Activated CD8-positive, alpha-beta T cell treated with anti-CD3 and anti-CD28 coated beads, Interleukin-2, amount 10 ng/mL, durations not matched to agents 7 days and 5 days (primary cell): ENCODE data around the gene BDP1. TPM values are rescaled to one million over a fixed set of nuclear protein-coding genes. Genes with fewer than 3 reads are reported as not detected.
"Not testable (repeated sequence)": the region's sequence is repeated elsewhere in the genome, so short reads cannot be mapped to it uniquely, and the experiment has no call there.

Experiments
- ATAC-seq: fragments of 150-1000 bp; cut with Tn5 transposase; one replicate; pipeline ENCODE4 v1.10.0; 2021; ENCODE audit warnings: moderate library complexity
- CTCF ChIA-PET: fragments of 350-600 bp; sonication (Branson Sonifier 250); formaldehyde crosslinking; loops from one replicate; lab custom pipeline; 2021; ENCODE audit warnings: antibody characterized with exemption; lab: Charles Lee
- POLR2A ChIA-PET: fragments of 350-600 bp; sonication (Branson Sonifier 250); formaldehyde crosslinking; loops from one replicate; lab custom pipeline; 2021; ENCODE audit warnings: antibody characterized with exemption; lab: Charles Lee
- DNase-seq: peaks from one replicate; pipeline ENCODE4 v3.0.0-alpha.2; 2020
- H3K27ac Mint-ChIP-seq: one replicate; pipeline ENCODE4 v1.8.0; 2021; ENCODE audit warnings: mild to moderate bottlenecking, mixed read lengths
- H3K27me3 Mint-ChIP-seq: one replicate; pipeline ENCODE4 v1.8.0; 2021; ENCODE audit warnings: low read depth, mixed read lengths
- H3K36me3 Mint-ChIP-seq: one replicate; pipeline ENCODE4 v1.8.0; 2021; ENCODE audit warnings: low read depth, mixed read lengths
- H3K4me1 Mint-ChIP-seq: one replicate; pipeline ENCODE4 v1.8.0; 2021; ENCODE audit warnings: low read depth, mixed read lengths
- H3K4me3 Mint-ChIP-seq: one replicate; pipeline ENCODE4 v1.8.0; 2021; ENCODE audit warnings: mild to moderate bottlenecking, mixed read lengths
- H3K9me3 Mint-ChIP-seq: one replicate; pipeline ENCODE4 v1.8.0; 2022; ENCODE audit warnings: mixed read lengths; ENCODE audit not compliant: insufficient read depth
- total RNA-seq, 2 experiments: library from RNA; stranded (reverse); gene quantifications; one replicate each; pipeline ENCODE4 v1.2.3, GENCODE V29; 2021

BDP1 gene
- total RNA-seq, 2 experiments from 2014 or later, result 36.6 to 36.8 TPM

- ChIA-PET CTCF (no interaction called here), POLR2A (no interaction called here)
- peaks cover 15% of the 10 kb centered on the region for H3K4me1 Mint-ChIP-seq
- H3K4me3 Mint-ChIP-seq, result no peak overlapping the region
- H3K36me3 Mint-ChIP-seq, result peaks cover 40% of the 10 kb centered on the region
- DNase-seq (no peak), ATAC-seq (no peak)
- no peaks in the 10 kb centered on the region for H3K9me3 Mint-ChIP-seq
- no peaks in the 10 kb centered on the region for H3K27me3 Mint-ChIP-seq
- no peak overlapping the region for H3K27ac Mint-ChIP-seq
These were observed 26.0 kb downstream of the BDP1 start for GRCh38 chr5:71481441-71481840.

GRCh38 chr5:71482132-71482531, 26.7 kb downstream of the BDP1 start:
- Mint-ChIP-seq H3K27ac (no peak overlapping the region), H3K36me3 (peaks cover 43% of the 10 kb centered on the region), H3K27me3 (no peaks in the 10 kb centered on the region), H3K9me3 (no peaks in the 10 kb centered on the region), H3K4me1 (peaks cover 15% of the 10 kb centered on the region), H3K4me3 (no peak overlapping the region)
- ChIA-PET CTCF (no interaction called here), POLR2A (no interaction called here)
- DNase-seq (no peak), ATAC-seq (no peak)

DNA sequence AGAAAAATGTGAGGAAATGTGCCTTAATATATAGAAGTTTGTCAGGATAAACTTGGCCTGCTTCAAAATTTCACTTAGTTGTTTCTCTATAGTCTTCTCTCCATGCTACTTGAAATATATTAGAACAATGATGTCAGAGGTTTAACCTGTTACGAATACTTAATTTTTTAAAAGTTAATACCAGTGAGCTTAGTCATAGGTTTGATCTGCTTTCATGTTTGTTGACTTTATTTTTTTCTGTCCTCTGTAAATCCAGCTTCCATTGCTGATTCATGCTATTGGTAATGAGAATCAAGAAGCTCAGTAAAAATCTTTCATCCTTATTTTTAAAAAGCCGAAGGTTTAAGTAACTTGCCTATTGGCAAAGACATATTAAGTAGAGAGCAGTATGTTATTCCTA, 27.9 kb downstream of the BDP1 start:
- Mint-ChIP-seq H3K36me3 (peaks cover 50% of the 10 kb centered on the region), H3K27ac (no peak overlapping the region), H3K4me3 (no peak overlapping the region), H3K4me1 (peaks cover 15% of the 10 kb centered on the region), H3K27me3 (no peaks in the 10 kb centered on the region), H3K9me3 (no peaks in the 10 kb centered on the region)
- ATAC-seq (no peak), DNase-seq (no peak)
- POLR2A ChIA-PET, result no interaction called here
- CTCF ChIA-PET, result no interaction called here

GRCh38 chr5:71492817-71493615, 37.6 kb downstream of the BDP1 start:
- no peaks in the 10 kb centered on the region for H3K9me3 Mint-ChIP-seq

GRCh38 chr5:71494202-71494601, 38.8 kb downstream of the BDP1 start:
- H3K27me3 Mint-ChIP-seq, result not testable (repeated sequence)

More at GRCh38 chr5:71492817-71493615, 37.6 kb downstream of the BDP1 start:
- no peak for DNase-seq
- Mint-ChIP-seq H3K4me3 (no peak overlapping the region), H3K4me1 (no peaks in the 10 kb centered on the region), H3K27ac (no peak overlapping the region), H3K27me3 (no peaks in the 10 kb centered on the region), H3K36me3 (peaks cover 48% of the 10 kb centered on the region)
- CTCF ChIA-PET, result interaction anchor here (2.4 kb wide), 1 partner anchor 17 kb away, joined by 10 read pairs; no protein-coding TSS in a partner anchor
- ATAC-seq, result no peak
- POLR2A ChIA-PET, result no interaction called here

GRCh38 chr5:71498756-71499155, 43.3 kb downstream of the BDP1 start:
- POLR2A ChIA-PET, CTCF ChIA-PET: not testable (repeated sequence)

More at GRCh38 chr5:71494202-71494601, 38.8 kb downstream of the BDP1 start:
- ATAC-seq, H3K9me3 Mint-ChIP-seq, H3K27ac Mint-ChIP-seq, POLR2A ChIA-PET, DNase-seq, H3K4me1 Mint-ChIP-seq, H3K4me3 Mint-ChIP-seq: not testable (repeated sequence)
- H3K36me3 Mint-ChIP-seq, result peaks cover 43% of the 10 kb centered on the region
- CTCF ChIA-PET, result interaction anchor here (2.4 kb wide), 1 partner anchor 18 kb away, joined by 10 read pairs; no protein-coding TSS in a partner anchor

GRCh38 chr5:71503536-71503935, 48.1 kb downstream of the BDP1 start:
- POLR2A ChIA-PET, result no interaction called here
- ATAC-seq, result no peak
- no peak for DNase-seq
- peaks cover 61% of the 10 kb centered on the region for H3K36me3 Mint-ChIP-seq
- H3K4me3 Mint-ChIP-seq, result no peak overlapping the region
- H3K27ac Mint-ChIP-seq, result no peak overlapping the region
- H3K27me3 Mint-ChIP-seq, result no peaks in the 10 kb centered on the region
- CTCF ChIA-PET, result no interaction called here
- H3K9me3 Mint-ChIP-seq, result no peaks in the 10 kb centered on the region
- H3K4me1 Mint-ChIP-seq, result no peaks in the 10 kb centered on the region

More at GRCh38 chr5:71498756-71499155, 43.3 kb downstream of the BDP1 start:
- DNase-seq, H3K27ac Mint-ChIP-seq, H3K27me3 Mint-ChIP-seq, H3K9me3 Mint-ChIP-seq, ATAC-seq, H3K4me1 Mint-ChIP-seq, H3K4me3 Mint-ChIP-seq: not testable (repeated sequence)
- peaks cover 52% of the 10 kb centered on the region for H3K36me3 Mint-ChIP-seq

DNA sequence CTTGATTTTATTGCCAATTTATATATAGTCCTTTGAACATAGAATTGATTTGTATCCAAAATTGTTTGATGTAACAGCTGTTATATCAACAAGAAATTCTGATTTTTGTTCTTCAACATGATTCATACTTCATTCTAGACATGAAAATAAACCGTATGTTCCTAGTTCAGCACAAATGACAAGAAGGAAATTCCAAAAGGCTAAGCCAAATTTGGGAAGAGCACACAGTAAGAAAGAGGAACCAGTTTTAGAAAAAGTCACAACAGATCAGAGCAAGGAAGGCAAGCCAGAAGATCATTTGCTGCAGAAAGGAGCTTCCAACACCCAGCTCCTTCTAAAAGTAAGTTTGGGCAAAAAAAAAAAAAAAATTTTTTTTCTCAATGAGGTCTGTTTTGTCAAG, 66.7 kb downstream of the BDP1 start:
- POLR2A ChIA-PET, result interaction anchor here (1.6 kb wide), 1 partner anchor 65 kb away, joined by 5 read pairs; the partner anchor contains the start of gene MCCC2
- Mint-ChIP-seq H3K36me3 (peaks cover 47% of the 10 kb centered on the region), H3K4me1 (no peaks in the 10 kb centered on the region), H3K27ac (no peak overlapping the region), H3K27me3 (no peaks in the 10 kb centered on the region), H3K4me3 (no peak overlapping the region), H3K9me3 (no peaks in the 10 kb centered on the region)
- ATAC-seq (no peak), DNase-seq (no peak)
- CTCF ChIA-PET, result interaction anchor here (0.9 kb wide), 1 partner anchor 10 kb away, joined by 3 read pairs; no protein-coding TSS in a partner anchor

DNA sequence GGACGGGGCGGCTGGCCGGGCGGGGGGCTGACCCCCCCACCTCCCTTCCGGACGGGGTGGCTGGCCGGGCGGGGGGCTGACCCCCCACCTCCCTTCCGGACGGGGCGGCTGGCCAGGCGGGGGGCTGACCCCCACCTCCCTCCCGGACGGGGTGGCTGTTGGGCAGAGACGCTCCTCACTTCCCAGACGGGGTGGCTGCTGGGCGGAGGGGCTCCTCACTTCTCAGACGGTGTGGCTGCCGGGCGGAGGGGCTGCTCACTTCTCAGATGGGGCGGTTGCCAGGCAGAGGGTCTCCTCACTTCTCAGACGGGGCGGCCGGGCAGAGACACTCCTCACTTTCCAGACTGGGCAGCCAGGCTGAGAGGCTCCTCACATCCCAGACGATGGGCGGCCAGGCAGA, 70.2 kb downstream of the BDP1 start:
- H3K4me1 Mint-ChIP-seq, H3K27me3 Mint-ChIP-seq, POLR2A ChIA-PET, DNase-seq, CTCF ChIA-PET, H3K27ac Mint-ChIP-seq, ATAC-seq, H3K4me3 Mint-ChIP-seq, H3K9me3 Mint-ChIP-seq: not testable (repeated sequence)
- peaks cover 46% of the 10 kb centered on the region for H3K36me3 Mint-ChIP-seq

DNA sequence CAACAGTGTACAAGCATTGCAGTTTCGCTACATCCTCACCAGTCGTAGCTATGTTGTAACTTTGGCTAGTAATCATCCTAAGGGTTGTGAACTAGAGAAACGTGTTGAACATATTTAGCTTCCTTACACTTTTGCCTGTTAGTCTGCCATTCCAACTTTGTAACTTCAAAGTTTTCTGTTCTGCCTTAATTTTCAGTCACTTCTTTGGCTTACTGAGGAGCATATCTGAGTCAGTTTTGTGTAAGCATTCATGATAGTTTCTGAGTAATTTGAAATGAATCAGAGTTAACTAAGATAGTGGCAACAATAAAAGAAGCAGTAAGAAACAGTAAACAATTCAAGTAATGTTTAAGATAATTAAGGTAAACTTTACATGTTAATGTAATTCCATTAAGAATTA, 72.8 kb downstream of the BDP1 start:
- ChIA-PET CTCF (interaction anchor here (1.0 kb wide), 1 partner anchor 14 kb away, joined by 3 read pairs; no protein-coding TSS in a partner anchor), POLR2A (no interaction called here)
- Mint-ChIP-seq H3K4me3 (no peak overlapping the region), H3K9me3 (no peaks in the 10 kb centered on the region), H3K36me3 (peaks cover 41% of the 10 kb centered on the region), H3K27ac (no peak overlapping the region), H3K4me1 (peaks cover 4% of the 10 kb centered on the region), H3K27me3 (no peaks in the 10 kb centered on the region)
- ATAC-seq (no peak), DNase-seq (no peak)

GRCh38 chr5:71529682-71530081, 74.2 kb downstream of the BDP1 start:
- H3K4me1 Mint-ChIP-seq, result peaks cover 10% of the 10 kb centered on the region
- H3K27ac Mint-ChIP-seq, result no peak overlapping the region
- H3K36me3 Mint-ChIP-seq, result peaks cover 42% of the 10 kb centered on the region

GRCh38 chr5:71533142-71533541, 77.7 kb downstream of the BDP1 start:
- ATAC-seq (no peak), DNase-seq (no peak)
- ChIA-PET POLR2A (interaction anchor here (0.7 to 1.8 kb wide), 2 partner anchors 54 to 112 kb away, joined by 4 to 7 read pairs; partner anchors contain the start of gene MCCC2), CTCF (interaction anchor here (1.1 to 1.4 kb wide), 2 partner anchors 58 to 68 kb away, joined by 3 to 5 read pairs; no protein-coding TSS in a partner anchor)
- Mint-ChIP-seq H3K27me3 (no peaks in the 10 kb centered on the region), H3K36me3 (peaks cover 50% of the 10 kb centered on the region), H3K27ac (no peak overlapping the region), H3K4me1 (peaks cover 10% of the 10 kb centered on the region), H3K9me3 (no peaks in the 10 kb centered on the region), H3K4me3 (no peak overlapping the region)

More at GRCh38 chr5:71529682-71530081, 74.2 kb downstream of the BDP1 start:
- ATAC-seq (no peak), DNase-seq (no peak)
- ChIA-PET CTCF (no interaction called here), POLR2A (no interaction called here)
- no peak overlapping the region for H3K4me3 Mint-ChIP-seq
- H3K27me3 Mint-ChIP-seq, result no peaks in the 10 kb centered on the region
- no peaks in the 10 kb centered on the region for H3K9me3 Mint-ChIP-seq
